GM11168 (cell line): ENCODE results near the gene CDH4.
"Not testable (repeated sequence)": the region's sequence is repeated elsewhere in the genome, so short reads cannot be mapped to it uniquely, and the experiment has no call there.

ENCODE experiments used
- in situ Hi-C: fragments of 300-500 bp; cut with MboI; formaldehyde crosslinking; loops from one replicate; pipeline ENCODE4 v1.12.0; 2022; ENCODE audit warnings: low sequenced_read_pairs; ENCODE audit not compliant: unreplicated experiment

The CDH4 gene

GRCh38 chr20:61976644-61977418 lies 724.8 kb downstream of the CDH4 start:
- in situ Hi-C loops, result no loop called here

GRCh38 chr20:61977419-61977786 lies 725.3 kb downstream of the CDH4 start:
- in situ Hi-C loops, result no loop called here

- in situ Hi-C loops, result no loop called here
Observed at GRCh38 chr20:61978491-61978890, 726.4 kb downstream of the CDH4 start.

- in situ Hi-C loops, result no loop called here
Observed at GRCh38 chr20:61979090-61979489, 727.0 kb downstream of the CDH4 start.

- in situ Hi-C loops, result no loop called here
Observed at GRCh38 chr20:61979701-61980635, 727.9 kb downstream of the CDH4 start.

GRCh38 chr20:61980647-61981583 lies 728.9 kb downstream of the CDH4 start:
- in situ Hi-C loops, result no loop called here

- in situ Hi-C loops, result not testable (repeated sequence)
Observed at GRCh38 chr20:61981691-61982090, 729.6 kb downstream of the CDH4 start.

GRCh38 chr20:61982191-61982950 lies 730.3 kb downstream of the CDH4 start:
- in situ Hi-C loops, result no loop called here

GRCh38 chr20:61982951-61983315 lies 730.9 kb downstream of the CDH4 start:
- in situ Hi-C loops, result no loop called here

- in situ Hi-C loops, result no loop called here
Observed at GRCh38 chr20:61983965-61984364, 731.9 kb downstream of the CDH4 start.

GRCh38 chr20:61984431-61984830 lies 732.4 kb downstream of the CDH4 start:
- in situ Hi-C loops, result not testable (repeated sequence)

GRCh38 chr20:61985096-61985495 lies 733.0 kb downstream of the CDH4 start:
- in situ Hi-C loops, result no loop called here

GRCh38 chr20:61986762-61987321 lies 734.8 kb downstream of the CDH4 start:
- in situ Hi-C loops, result no loop called here

GRCh38 chr20:61988665-61989064 lies 736.6 kb downstream of the CDH4 start:
- in situ Hi-C loops, result no loop called here

- in situ Hi-C loops, result loop anchor here (10.0 kb wide), 1 partner anchor 135 kb away; the partner anchor contains the start of gene LSM14B
Observed at GRCh38 chr20:61989741-61990140, 737.7 kb downstream of the CDH4 start.
